GM21526 (cell line): ENCODE results near the gene GRPEL2.

Experiments
- ATAC-seq: cut with Tn5 transposase; IDR thresholded peaks from one replicate; pipeline ENCODE4 v1.9.1; 2021; ENCODE audit warnings: moderate library complexity; ENCODE audit not compliant: unreplicated experiment, low FRiP score

GRPEL2 gene

GRCh38 chr5:149317281-149318048, 27.8 kb upstream of the GRPEL2 start:
- ATAC-seq: peak; percentile 78

- no peak for ATAC-seq
Observed at GRCh38 chr5:149319174-149319573, 26.1 kb upstream of the GRPEL2 start.

- no peak for ATAC-seq
Observed at GRCh38 chr5:149320791-149321330, 24.4 kb upstream of the GRPEL2 start.

- ATAC-seq: no peak
Observed at GRCh38 chr5:149322518-149322917, 22.8 kb upstream of the GRPEL2 start.

GRCh38 chr5:149323210-149323609, 22.1 kb upstream of the GRPEL2 start:
- no peak for ATAC-seq

- ATAC-seq: no peak
Observed at GRCh38 chr5:149323621-149324205, 21.6 kb upstream of the GRPEL2 start.

- ATAC-seq: no peak
Observed at GRCh38 chr5:149324641-149325040, 20.7 kb upstream of the GRPEL2 start.

- ATAC-seq: no peak
Observed at GRCh38 chr5:149325166-149325735, 20.0 kb upstream of the GRPEL2 start.

- no peak for ATAC-seq
Observed at GRCh38 chr5:149325894-149326293, 19.4 kb upstream of the GRPEL2 start.

GRCh38 chr5:149326611-149327010, 18.7 kb upstream of the GRPEL2 start:
- ATAC-seq: no peak

- ATAC-seq: no peak
Observed at GRCh38 chr5:149328177-149328576, 17.1 kb upstream of the GRPEL2 start.

- ATAC-seq: no peak
Observed at GRCh38 chr5:149333711-149334443, 11.4 kb upstream of the GRPEL2 start.

GRCh38 chr5:149337736-149338135, 7.6 kb upstream of the GRPEL2 start:
- no peak for ATAC-seq

GRCh38 chr5:149338364-149338763, 6.9 kb upstream of the GRPEL2 start:
- no peak for ATAC-seq

GRCh38 chr5:149340920-149341319, 4.4 kb upstream of the GRPEL2 start:
- ATAC-seq: no peak

GRCh38 chr5:149341876-149342275, 3.4 kb upstream of the GRPEL2 start:
- no peak for ATAC-seq

GRCh38 chr5:149344151-149344550, 1.1 kb upstream of the GRPEL2 start:
- ATAC-seq: no peak

- peak; percentile 4 for ATAC-seq
Observed at GRCh38 chr5:149345892-149346222, 558 bp downstream of the GRPEL2 start.

- ATAC-seq: no peak
Observed at GRCh38 chr5:149348518-149348917, 3.2 kb downstream of the GRPEL2 start.

GRCh38 chr5:149349382-149349781, 4.1 kb downstream of the GRPEL2 start:
- ATAC-seq: no peak

- no peak for ATAC-seq
Observed at GRCh38 chr5:149352169-149352568, 6.9 kb downstream of the GRPEL2 start.
